ENCODE results near the gene GPRC5C. TPM values are rescaled to one million over a fixed set of nuclear protein-coding genes. Genes with fewer than 3 reads are reported as not detected.

Gene GPRC5C
- total RNA-seq, 1 donor from 2014 or later: 24.7 TPM

DNA sequence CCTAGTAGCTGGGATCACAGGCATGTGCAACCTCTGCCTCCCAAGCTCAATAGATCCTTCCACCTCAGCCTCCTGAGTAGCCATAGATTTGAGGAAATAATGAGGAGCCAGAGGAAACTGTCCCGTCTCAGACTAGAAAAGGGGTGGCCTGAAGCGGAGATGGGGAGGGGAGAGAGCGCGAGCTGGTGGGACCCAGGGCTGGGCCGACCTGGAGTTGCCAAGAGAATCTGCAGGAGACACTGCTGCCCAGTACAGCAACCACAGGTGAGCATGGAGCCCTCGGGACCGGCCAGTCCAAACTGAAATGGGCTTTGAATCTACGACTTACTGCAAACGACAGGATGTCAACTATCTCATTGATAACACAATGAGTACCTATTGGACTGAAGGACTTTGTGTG is 58.8 kb downstream of the GPRC5C start:
- H3K27ac Mint-ChIP-seq (ENCODE audit: unreplicated experiment): no peak overlapping the region
- no peaks in the 10 kb centered on the region for H3K9me3 Mint-ChIP-seq (ENCODE audit: unreplicated experiment)
- TF ChIP-seq, protein P1, sequence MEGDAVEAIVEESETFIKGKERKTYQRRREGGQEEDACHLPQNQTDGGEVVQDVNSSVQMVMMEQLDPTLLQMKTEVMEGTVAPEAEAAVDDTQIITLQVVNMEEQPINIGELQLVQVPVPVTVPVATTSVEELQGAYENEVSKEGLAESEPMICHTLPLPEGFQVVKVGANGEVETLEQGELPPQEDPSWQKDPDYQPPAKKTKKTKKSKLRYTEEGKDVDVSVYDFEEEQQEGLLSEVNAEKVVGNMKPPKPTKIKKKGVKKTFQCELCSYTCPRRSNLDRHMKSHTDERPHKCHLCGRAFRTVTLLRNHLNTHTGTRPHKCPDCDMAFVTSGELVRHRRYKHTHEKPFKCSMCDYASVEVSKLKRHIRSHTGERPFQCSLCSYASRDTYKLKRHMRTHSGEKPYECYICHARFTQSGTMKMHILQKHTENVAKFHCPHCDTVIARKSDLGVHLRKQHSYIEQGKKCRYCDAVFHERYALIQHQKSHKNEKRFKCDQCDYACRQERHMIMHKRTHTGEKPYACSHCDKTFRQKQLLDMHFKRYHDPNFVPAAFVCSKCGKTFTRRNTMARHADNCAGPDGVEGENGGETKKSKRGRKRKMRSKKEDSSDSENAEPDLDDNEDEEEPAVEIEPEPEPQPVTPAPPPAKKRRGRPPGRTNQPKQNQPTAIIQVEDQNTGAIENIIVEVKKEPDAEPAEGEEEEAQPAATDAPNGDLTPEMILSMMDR (IDR thresholded peaks at IDR 0.05; ENCODE audit: unreplicated experiment): no peak
- peaks cover 4% of the 10 kb centered on the region for H3K27me3 Mint-ChIP-seq (ENCODE audit: unreplicated experiment)
- DNase-seq (ENCODE audit: low spot score): no peak
- peaks cover 4% of the 10 kb centered on the region for H3K36me3 Mint-ChIP-seq (ENCODE audit: low read depth, unreplicated experiment)
- H3K4me3 Mint-ChIP-seq (ENCODE audit: unreplicated experiment): no peak overlapping the region
- no peaks in the 10 kb centered on the region for H3K4me1 Mint-ChIP-seq (ENCODE audit: unreplicated experiment)

- no peaks in the 10 kb centered on the region for H3K9me3 Mint-ChIP-seq (ENCODE audit: unreplicated experiment)
- no peak overlapping the region for H3K27ac Mint-ChIP-seq (ENCODE audit: unreplicated experiment)
- H3K4me1 Mint-ChIP-seq (ENCODE audit: unreplicated experiment): no peaks in the 10 kb centered on the region
- H3K36me3 Mint-ChIP-seq (ENCODE audit: low read depth, unreplicated experiment): peaks cover 4% of the 10 kb centered on the region
- TF ChIP-seq, protein P1 (IDR thresholded peaks at IDR 0.05; ENCODE audit: unreplicated experiment): no peak
- peaks cover 4% of the 10 kb centered on the region for H3K27me3 Mint-ChIP-seq (ENCODE audit: unreplicated experiment)
- DNase-seq (ENCODE audit: low spot score): no peak
- H3K4me3 Mint-ChIP-seq (ENCODE audit: unreplicated experiment): no peak overlapping the region
These were observed 59.7 kb downstream of the GPRC5C start for GRCh38 chr17:74491626-74492025.

GRCh38 chr17:74493331-74493833 is 61.5 kb downstream of the GPRC5C start:
- DNase-seq (ENCODE audit: low spot score): peak; percentile 82
- H3K4me1 Mint-ChIP-seq (ENCODE audit: unreplicated experiment): peaks cover 2% of the 10 kb centered on the region
- H3K36me3 Mint-ChIP-seq (ENCODE audit: low read depth, unreplicated experiment): peaks cover 4% of the 10 kb centered on the region
- H3K9me3 Mint-ChIP-seq (ENCODE audit: unreplicated experiment): no peaks in the 10 kb centered on the region
- TF ChIP-seq, protein P1 (IDR thresholded peaks at IDR 0.05; ENCODE audit: unreplicated experiment): peak; percentile 79
- H3K4me3 Mint-ChIP-seq (ENCODE audit: unreplicated experiment): no peak overlapping the region
- peaks cover 4% of the 10 kb centered on the region for H3K27me3 Mint-ChIP-seq (ENCODE audit: unreplicated experiment)
- H3K27ac Mint-ChIP-seq (ENCODE audit: unreplicated experiment): no peak overlapping the region

Other genes starting within 250 kb of the GPRC5C start
- gene RPL38, start 228.4 kb upstream of the GPRC5C start, total RNA-seq (ENCODE audit: unreplicated experiment): 1,802 TPM
- 6.8 TPM for gene TTYH2, start 218.5 kb upstream of the GPRC5C start, total RNA-seq (ENCODE audit: unreplicated experiment)
- not detected for gene DNAI2, start 157.9 kb upstream of the GPRC5C start, total RNA-seq (ENCODE audit: unreplicated experiment)
- 48.1 TPM for gene KIF19, start 105.9 kb upstream of the GPRC5C start, total RNA-seq (ENCODE audit: unreplicated experiment)
- 2.7 TPM for gene BTBD17, start 70.2 kb upstream of the GPRC5C start, total RNA-seq (ENCODE audit: unreplicated experiment)
- 0.18 TPM for gene GPR142, start 64.6 kb upstream of the GPRC5C start, total RNA-seq (ENCODE audit: unreplicated experiment)
- not detected for gene CD300A, start 34.5 kb downstream of the GPRC5C start, total RNA-seq (ENCODE audit: unreplicated experiment)
- not detected for gene CD300LB, start 99.4 kb downstream of the GPRC5C start, total RNA-seq (ENCODE audit: unreplicated experiment)
- not detected for gene CD300C, start 114.0 kb downstream of the GPRC5C start, total RNA-seq (ENCODE audit: unreplicated experiment)
- gene CD300H, start 135.4 kb downstream of the GPRC5C start, total RNA-seq (ENCODE audit: unreplicated experiment): not detected
- not detected for gene CD300LD, start 160.2 kb downstream of the GPRC5C start, total RNA-seq (ENCODE audit: unreplicated experiment)
- not detected for gene CD300E, start 191.7 kb downstream of the GPRC5C start, total RNA-seq (ENCODE audit: unreplicated experiment)

Measured in endothelial cell (in vitro differentiated cells).